ENCODE measurements around the gene MMP25.
A peak's percentile ranks its signal among the peaks of the same experiment; 100 is the strongest.

Gene MMP25

GRCh38 chr16:3085868-3086595 is 39.7 kb downstream of the MMP25 start:
- TF ChIP-seq, protein P1, sequence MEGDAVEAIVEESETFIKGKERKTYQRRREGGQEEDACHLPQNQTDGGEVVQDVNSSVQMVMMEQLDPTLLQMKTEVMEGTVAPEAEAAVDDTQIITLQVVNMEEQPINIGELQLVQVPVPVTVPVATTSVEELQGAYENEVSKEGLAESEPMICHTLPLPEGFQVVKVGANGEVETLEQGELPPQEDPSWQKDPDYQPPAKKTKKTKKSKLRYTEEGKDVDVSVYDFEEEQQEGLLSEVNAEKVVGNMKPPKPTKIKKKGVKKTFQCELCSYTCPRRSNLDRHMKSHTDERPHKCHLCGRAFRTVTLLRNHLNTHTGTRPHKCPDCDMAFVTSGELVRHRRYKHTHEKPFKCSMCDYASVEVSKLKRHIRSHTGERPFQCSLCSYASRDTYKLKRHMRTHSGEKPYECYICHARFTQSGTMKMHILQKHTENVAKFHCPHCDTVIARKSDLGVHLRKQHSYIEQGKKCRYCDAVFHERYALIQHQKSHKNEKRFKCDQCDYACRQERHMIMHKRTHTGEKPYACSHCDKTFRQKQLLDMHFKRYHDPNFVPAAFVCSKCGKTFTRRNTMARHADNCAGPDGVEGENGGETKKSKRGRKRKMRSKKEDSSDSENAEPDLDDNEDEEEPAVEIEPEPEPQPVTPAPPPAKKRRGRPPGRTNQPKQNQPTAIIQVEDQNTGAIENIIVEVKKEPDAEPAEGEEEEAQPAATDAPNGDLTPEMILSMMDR (IDR thresholded peaks at IDR 0.05): no peak
- Histone ChIP-seq H3K4me1 (no peaks in the 10 kb centered on the region), H3K36me3 (no peaks in the 10 kb centered on the region), H3K9me3 (no peaks in the 10 kb centered on the region), H3K27me3 (peaks cover 0 to 41% of the 10 kb centered on the region in 2 donors), H3K27ac (no peak overlapping the region), H3K4me3 (peak overlapping the region; percentile 19 to 28)
- intact Hi-C loops (cut with DNase I; ENCODE audit: low total_unique reads): no loop called here
- DNase-seq: no peak

DNA sequence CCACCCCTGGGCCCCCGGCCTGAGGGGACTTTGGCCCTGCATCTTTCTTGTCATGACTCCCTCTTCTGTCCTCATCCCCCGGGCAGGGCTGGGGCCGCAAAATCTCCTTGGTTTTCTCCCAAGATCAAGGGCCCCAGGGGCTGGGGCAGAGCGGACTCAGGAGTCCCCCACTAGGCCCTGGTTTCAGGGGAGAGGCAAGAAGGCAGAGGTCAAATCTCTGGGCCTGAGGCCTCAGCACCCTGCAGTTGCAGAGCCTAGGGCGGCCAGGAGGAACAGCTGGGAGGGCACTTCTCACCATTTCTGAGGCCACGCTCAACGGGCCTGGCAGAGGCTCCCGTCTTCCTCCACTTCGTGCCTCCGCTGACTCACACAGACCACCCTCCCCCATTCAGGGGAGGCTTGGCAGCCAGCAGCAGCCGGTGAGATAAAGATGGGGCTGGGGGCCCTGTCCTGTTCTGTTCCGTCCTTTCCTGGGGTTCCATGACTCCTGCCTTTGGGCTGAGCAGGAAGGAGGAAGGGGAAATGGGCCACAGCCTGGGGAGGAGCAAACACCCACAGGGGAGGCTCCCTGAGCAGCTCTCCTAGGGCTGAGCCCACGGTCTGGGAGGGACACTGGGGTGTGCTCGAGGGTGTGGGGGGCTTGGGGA is 40.4 kb downstream of the MMP25 start:
- peak overlapping the region; percentile 19 to 28 for H3K4me3 ChIP-seq
- H3K4me1 ChIP-seq: no peaks in the 10 kb centered on the region
- peaks cover 0 to 48% of the 10 kb centered on the region in 2 donors for H3K27me3 ChIP-seq
- no peak for DNase-seq
- intact Hi-C loops (cut with DNase I; ENCODE audit: low total_unique reads): no loop called here
- no peaks in the 10 kb centered on the region for H3K9me3 ChIP-seq
- no peaks in the 10 kb centered on the region for H3K36me3 ChIP-seq
- TF ChIP-seq, protein P1 (IDR thresholded peaks at IDR 0.05): no peak
- H3K27ac ChIP-seq: no peak overlapping the region

GRCh38 chr16:3087243-3088235 is 41.2 kb downstream of the MMP25 start:
- no peaks in the 10 kb centered on the region for H3K4me1 ChIP-seq
- H3K4me3 ChIP-seq: peak overlapping the region in 1 of 2 donors; percentile 19
- no peak for DNase-seq
- TF ChIP-seq, protein P1 (IDR thresholded peaks at IDR 0.05): no peak
- no peaks in the 10 kb centered on the region for H3K36me3 ChIP-seq
- no peaks in the 10 kb centered on the region for H3K9me3 ChIP-seq
- no peak overlapping the region for H3K27ac ChIP-seq
- H3K27me3 ChIP-seq: peaks cover 0 to 56% of the 10 kb centered on the region in 2 donors
- intact Hi-C loops (cut with DNase I; ENCODE audit: low total_unique reads): no loop called here

DNA sequence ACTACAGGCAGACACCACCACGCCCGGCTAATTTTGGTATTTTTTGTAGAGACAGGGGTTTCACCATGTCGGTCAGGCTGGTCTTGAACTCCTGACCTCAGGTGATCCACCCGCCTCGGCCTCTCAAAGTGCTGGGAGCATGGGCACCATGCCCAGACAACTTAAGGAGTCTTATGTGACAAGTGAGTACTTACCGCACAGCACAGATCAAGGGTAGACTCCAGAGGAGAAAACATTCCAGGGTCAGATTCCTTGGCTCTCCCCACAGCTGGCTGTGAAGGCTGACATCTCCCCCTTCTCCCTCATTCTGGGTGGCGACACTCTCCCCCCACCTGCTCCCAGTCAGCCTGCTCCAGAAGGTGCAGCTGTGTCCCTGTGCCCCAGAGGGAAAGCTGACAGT is 42.1 kb downstream of the MMP25 start:
- intact Hi-C loops (cut with DNase I; ENCODE audit: low total_unique reads): no loop called here

More for the DNA sequence above, 42.1 kb downstream of the MMP25 start:
- TF ChIP-seq, protein P1 (IDR thresholded peaks at IDR 0.05): no peak
- H3K9me3 ChIP-seq: no peaks in the 10 kb centered on the region
- peaks cover 0 to 64% of the 10 kb centered on the region in 2 donors for H3K27me3 ChIP-seq
- no peak for DNase-seq
- no peaks in the 10 kb centered on the region for H3K4me1 ChIP-seq
- no peak overlapping the region for H3K4me3 ChIP-seq
- H3K27ac ChIP-seq: no peak overlapping the region
- H3K36me3 ChIP-seq: no peaks in the 10 kb centered on the region
